ENCODE results near the gene MSH5. TPM values are rescaled to one million over a fixed set of nuclear protein-coding genes. Genes with fewer than 3 reads are reported as not detected.
A peak's percentile ranks its signal among the peaks of the same experiment; 100 is the strongest.

The MSH5 gene
- total RNA-seq, 2 donors from 2014 or later = 6.7 to 12.9 TPM

GRCh38 chr6:31777667-31778050 lies 37.9 kb downstream of the MSH5 start:
- intact Hi-C loops (cut with DNase I) = no loop called here
- peaks cover 23% of the 10 kb centered on the region for H3K4me1 ChIP-seq
- H3K4me3 ChIP-seq = no peak overlapping the region
- H3K27ac ChIP-seq = peak overlapping the region; percentile 58 to 83 (median 76)
- no peaks in the 10 kb centered on the region for H3K9me3 ChIP-seq
- no peak for DNase-seq
- no peaks in the 10 kb centered on the region for H3K27me3 ChIP-seq
- no peak for ATAC-seq
- no peak for TF ChIP-seq POLR2A (IDR thresholded peaks at IDR 0.05)
- TF ChIP-seq, protein P1, sequence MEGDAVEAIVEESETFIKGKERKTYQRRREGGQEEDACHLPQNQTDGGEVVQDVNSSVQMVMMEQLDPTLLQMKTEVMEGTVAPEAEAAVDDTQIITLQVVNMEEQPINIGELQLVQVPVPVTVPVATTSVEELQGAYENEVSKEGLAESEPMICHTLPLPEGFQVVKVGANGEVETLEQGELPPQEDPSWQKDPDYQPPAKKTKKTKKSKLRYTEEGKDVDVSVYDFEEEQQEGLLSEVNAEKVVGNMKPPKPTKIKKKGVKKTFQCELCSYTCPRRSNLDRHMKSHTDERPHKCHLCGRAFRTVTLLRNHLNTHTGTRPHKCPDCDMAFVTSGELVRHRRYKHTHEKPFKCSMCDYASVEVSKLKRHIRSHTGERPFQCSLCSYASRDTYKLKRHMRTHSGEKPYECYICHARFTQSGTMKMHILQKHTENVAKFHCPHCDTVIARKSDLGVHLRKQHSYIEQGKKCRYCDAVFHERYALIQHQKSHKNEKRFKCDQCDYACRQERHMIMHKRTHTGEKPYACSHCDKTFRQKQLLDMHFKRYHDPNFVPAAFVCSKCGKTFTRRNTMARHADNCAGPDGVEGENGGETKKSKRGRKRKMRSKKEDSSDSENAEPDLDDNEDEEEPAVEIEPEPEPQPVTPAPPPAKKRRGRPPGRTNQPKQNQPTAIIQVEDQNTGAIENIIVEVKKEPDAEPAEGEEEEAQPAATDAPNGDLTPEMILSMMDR (IDR thresholded peaks at IDR 0.05) = no peak
- H3K36me3 ChIP-seq (replicated peaks in 1 of 2; ENCODE audit: insufficient read depth in 1 of 2, low read depth in 2 of 2) = peaks cover 4 to 30% of the 10 kb centered on the region in 2 donors
- WGBS, 2 donors = 87 to 92% methylated on average over 5 of the region's 5 CpGs

- peak overlapping the region in 3 of 4 donors; percentile 58 to 83 (median 74) for H3K27ac ChIP-seq
- intact Hi-C loops (cut with DNase I) = no loop called here
- ATAC-seq (no peak), DNase-seq (no peak)
- no peaks in the 10 kb centered on the region for H3K27me3 ChIP-seq
- H3K36me3 ChIP-seq (replicated peaks in 1 of 2; ENCODE audit: insufficient read depth in 1 of 2, low read depth in 2 of 2) = peaks cover 4 to 33% of the 10 kb centered on the region in 2 donors
- H3K9me3 ChIP-seq = no peaks in the 10 kb centered on the region
- no peak for TF ChIP-seq POLR2A (IDR thresholded peaks at IDR 0.05)
- TF ChIP-seq, protein P1 (IDR thresholded peaks at IDR 0.05) = no peak
- no peak overlapping the region for H3K4me3 ChIP-seq
- WGBS, 2 donors = 88 to 90% methylated on average over 4 to 5 of the region's 5 CpGs
- H3K4me1 ChIP-seq = peaks cover 23% of the 10 kb centered on the region
Observed at GRCh38 chr6:31778193-31778592, 38.4 kb downstream of the MSH5 start.

DNA sequence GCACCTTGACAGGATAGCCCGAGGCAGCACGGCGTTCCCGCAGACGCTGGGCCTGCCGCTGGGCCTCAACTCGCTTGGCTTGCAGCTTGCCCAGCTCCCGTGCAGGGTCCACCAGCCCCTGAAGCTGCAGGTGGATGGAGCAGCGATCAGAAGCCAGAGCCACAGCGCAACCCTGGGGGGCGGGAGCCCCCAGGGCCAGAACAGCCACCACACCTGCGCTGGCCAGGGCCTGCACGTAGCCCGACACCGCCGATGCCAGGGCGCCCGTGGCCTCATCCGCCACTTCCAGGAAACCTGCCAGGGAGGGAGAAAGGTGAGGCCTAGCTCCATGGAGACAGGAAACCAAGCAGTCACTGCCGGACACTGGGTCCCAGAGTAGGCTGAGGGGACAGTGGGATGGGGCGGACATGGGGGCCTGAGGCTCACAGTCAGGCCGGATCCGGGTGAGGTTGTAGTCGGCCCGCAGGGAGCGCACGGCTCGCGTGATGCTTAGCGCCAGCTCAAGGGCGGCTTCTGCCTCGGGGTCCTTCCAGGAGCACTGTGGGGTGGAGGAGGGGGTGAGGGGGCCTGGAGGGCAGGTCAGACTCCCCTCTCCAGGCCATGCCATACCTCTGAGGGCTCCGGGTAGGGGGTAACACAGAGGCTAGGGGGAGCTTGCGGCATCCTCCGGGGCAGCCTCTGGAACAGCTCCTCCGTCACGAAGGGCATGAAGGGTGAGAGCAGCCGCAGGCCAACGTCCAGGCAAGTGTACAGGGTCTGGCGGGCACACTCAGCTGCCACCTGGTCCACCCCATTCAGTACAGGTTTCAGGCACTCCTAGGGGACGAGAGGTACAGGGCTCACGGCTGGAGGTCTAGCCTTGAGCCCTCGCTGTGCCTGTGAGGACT lies 39.4 kb downstream of the MSH5 start:
- no peaks in the 10 kb centered on the region for H3K9me3 ChIP-seq
- no peak overlapping the region for H3K27ac ChIP-seq
- DNase-seq = no peak
- H3K27me3 ChIP-seq = no peaks in the 10 kb centered on the region
- no peak overlapping the region for H3K4me3 ChIP-seq
- ATAC-seq = no peak
- peaks cover 4 to 33% of the 10 kb centered on the region in 2 donors for H3K36me3 ChIP-seq (replicated peaks in 1 of 2; ENCODE audit: insufficient read depth in 1 of 2, low read depth in 2 of 2)
- peaks cover 23% of the 10 kb centered on the region for H3K4me1 ChIP-seq
- no peak for TF ChIP-seq POLR2A (IDR thresholded peaks at IDR 0.05)
- TF ChIP-seq, protein P1 (IDR thresholded peaks at IDR 0.05) = no peak
- intact Hi-C loops (cut with DNase I) = no loop called here
- 90 to 95% methylated on average over 20 to 27 of the region's 43 CpGs for WGBS, 2 donors

- H3K4me1 ChIP-seq = peaks cover 23% of the 10 kb centered on the region
- intact Hi-C loops (cut with DNase I) = no loop called here
- H3K27ac ChIP-seq = no peak overlapping the region
- H3K36me3 ChIP-seq (replicated peaks in 1 of 2; ENCODE audit: insufficient read depth in 1 of 2, low read depth in 2 of 2) = peaks cover 4 to 38% of the 10 kb centered on the region in 2 donors
- H3K4me3 ChIP-seq = no peak overlapping the region
- DNase-seq = no peak
- TF ChIP-seq, protein P1 (IDR thresholded peaks at IDR 0.05) = no peak
- TF ChIP-seq POLR2A (IDR thresholded peaks at IDR 0.05) = no peak
- no peaks in the 10 kb centered on the region for H3K9me3 ChIP-seq
- no peaks in the 10 kb centered on the region for H3K27me3 ChIP-seq
- 88 to 89% methylated on average over 3 to 10 of the region's 10 CpGs for WGBS, 2 donors
- no peak for ATAC-seq
Observed at GRCh38 chr6:31779908-31780307, 40.1 kb downstream of the MSH5 start.
